DOHH2 (cell line): Measurements from ENCODE around the gene SMAD3.

Source experiments
- H3F3A ChIP-seq: fragments of 200-600 bp; sonication (generic), shearing (Covaris generic); 2 replicates; pipeline ENCODE4 v1.6.0; 2016; ENCODE audit warnings: antibody characterized with exemption, mild to moderate bottlenecking; ENCODE audit not compliant: control insufficient read depth, insufficient read depth
- H3K27ac ChIP-seq: fragments of 200-600 bp; sonication (generic); 2 replicates; pipeline ENCODE4 v1.5.1; 2014; ENCODE audit warnings: low read depth, mild to moderate bottlenecking, low read length, moderate library complexity
- H3K27me3 ChIP-seq: fragments of 200-600 bp; sonication (generic); 2 replicates; pipeline ENCODE4 v1.6.1; 2014; ENCODE audit warnings: mild to moderate bottlenecking, low read length, mixed read lengths; ENCODE audit not compliant: control insufficient read depth
- H3K36me3 ChIP-seq: fragments of 200-600 bp; sonication (generic); 2 replicates; pipeline ENCODE4 v1.6.1; 2014; ENCODE audit warnings: mild to moderate bottlenecking, low read length, moderate library complexity, mixed read lengths; ENCODE audit not compliant: control insufficient read depth
- H3K4me1 ChIP-seq: fragments of 200-600 bp; sonication (generic); 2 replicates; pipeline ENCODE4 v1.6.1; 2014; ENCODE audit warnings: mild to moderate bottlenecking, low read length, mixed read lengths; ENCODE audit not compliant: control insufficient read depth
- H3K4me2 ChIP-seq: fragments of 200-600 bp; sonication (generic); 2 replicates; pipeline ENCODE4 v1.6.0; 2014; ENCODE audit warnings: mild to moderate bottlenecking, low read length, moderate library complexity
- H3K4me3 ChIP-seq: fragments of 200-600 bp; sonication (generic); 2 replicates; pipeline ENCODE4 v1.5.1; 2014; ENCODE audit warnings: mild to moderate bottlenecking, low read length, mixed read lengths
- H3K79me2 ChIP-seq: fragments of 200-600 bp; sonication (generic); 2 replicates; pipeline ENCODE4 v1.6.1; 2014; ENCODE audit warnings: mild to moderate bottlenecking, low read length, mixed read lengths; ENCODE audit not compliant: control insufficient read depth
- H3K9me2 ChIP-seq: fragments of 200-600 bp; sonication (generic); replicated peaks from 2 replicates; pipeline ENCODE4 v1.6.1; 2014; ENCODE audit warnings: mild to moderate bottlenecking, low read length, mixed read lengths; ENCODE audit not compliant: control insufficient read depth
- H3K9me3 ChIP-seq: fragments of 200-600 bp; sonication (generic); 2 replicates; pipeline ENCODE4 v1.6.1; 2014; ENCODE audit warnings: antibody characterized with exemption, low read length, mixed read lengths; ENCODE audit not compliant: control insufficient read depth, insufficient read depth
- H4K20me1 ChIP-seq: fragments of 200-600 bp; sonication (generic); 2 replicates; pipeline ENCODE4 v1.6.0; 2014; ENCODE audit warnings: low read depth, mild to moderate bottlenecking, antibody characterized with exemption, low read length, moderate library complexity; ENCODE audit not compliant: control insufficient read depth, insufficient read depth
- EZH2phosphoT487 ChIP-seq: fragments of 200-600 bp; sonication (generic); IDR thresholded peaks from 2 replicates; pipeline ENCODE4 v1.6.1; 2017; ENCODE audit warnings: borderline replicate concordance, mild to moderate bottlenecking, antibody characterized with exemption, low read length, moderate library complexity, mixed read lengths
- TF ChIP-seq, protein P1 (sequence below): fragments of 200-600 bp; sonication (generic); IDR thresholded peaks from one replicate; pipeline ENCODE4 v1.5.1; 2014; ENCODE audit warnings: antibody characterized with exemption, mild to moderate bottlenecking, low read depth, low read length; ENCODE audit not compliant: poor library complexity, severe bottlenecking

SMAD3 gene

DNA sequence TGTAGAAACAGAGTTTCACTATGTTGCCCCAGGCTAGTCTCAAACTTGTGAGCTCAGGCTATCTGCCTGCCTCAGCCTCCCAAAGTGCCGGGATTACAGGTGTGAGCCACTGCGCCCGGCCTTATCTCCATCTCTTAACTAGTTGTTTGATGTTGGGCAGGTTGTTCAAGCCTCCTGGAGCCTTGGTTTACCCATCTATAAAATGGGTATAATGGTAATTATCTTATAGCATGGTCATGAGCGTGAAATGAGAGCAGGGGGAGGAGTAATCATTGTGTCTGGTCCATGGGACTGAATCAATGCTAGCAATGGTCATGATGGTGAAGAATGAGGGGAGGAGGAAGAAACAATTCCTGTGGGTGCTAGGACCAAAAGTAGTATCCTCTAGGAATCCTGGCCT lies 32.0 kb downstream of the SMAD3 start:
- H3K9me2 ChIP-seq = no peaks in the 10 kb centered on the region
- H3K36me3 ChIP-seq = peaks cover 14% of the 10 kb centered on the region
- H3K9me3 ChIP-seq = no peaks in the 10 kb centered on the region
- H3K4me3 ChIP-seq = no peak overlapping the region
- TF ChIP-seq, protein P1, sequence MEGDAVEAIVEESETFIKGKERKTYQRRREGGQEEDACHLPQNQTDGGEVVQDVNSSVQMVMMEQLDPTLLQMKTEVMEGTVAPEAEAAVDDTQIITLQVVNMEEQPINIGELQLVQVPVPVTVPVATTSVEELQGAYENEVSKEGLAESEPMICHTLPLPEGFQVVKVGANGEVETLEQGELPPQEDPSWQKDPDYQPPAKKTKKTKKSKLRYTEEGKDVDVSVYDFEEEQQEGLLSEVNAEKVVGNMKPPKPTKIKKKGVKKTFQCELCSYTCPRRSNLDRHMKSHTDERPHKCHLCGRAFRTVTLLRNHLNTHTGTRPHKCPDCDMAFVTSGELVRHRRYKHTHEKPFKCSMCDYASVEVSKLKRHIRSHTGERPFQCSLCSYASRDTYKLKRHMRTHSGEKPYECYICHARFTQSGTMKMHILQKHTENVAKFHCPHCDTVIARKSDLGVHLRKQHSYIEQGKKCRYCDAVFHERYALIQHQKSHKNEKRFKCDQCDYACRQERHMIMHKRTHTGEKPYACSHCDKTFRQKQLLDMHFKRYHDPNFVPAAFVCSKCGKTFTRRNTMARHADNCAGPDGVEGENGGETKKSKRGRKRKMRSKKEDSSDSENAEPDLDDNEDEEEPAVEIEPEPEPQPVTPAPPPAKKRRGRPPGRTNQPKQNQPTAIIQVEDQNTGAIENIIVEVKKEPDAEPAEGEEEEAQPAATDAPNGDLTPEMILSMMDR = no peak
- no peak for TF ChIP-seq EZH2phosphoT487
- no peak overlapping the region for H3K27ac ChIP-seq
- H3K4me1 ChIP-seq = peaks cover 89% of the 10 kb centered on the region
- no peaks in the 10 kb centered on the region; the same call in 1 of the 2 replicates for H4K20me1 ChIP-seq
- H3K27me3 ChIP-seq = no peaks in the 10 kb centered on the region
- 0 out of 2 replicates have a peak, but pooled peaks cover 2% of the 10 kb centered on the region for H3F3A ChIP-seq
- no peak overlapping the region for H3K4me2 ChIP-seq
- H3K79me2 ChIP-seq = peaks cover 64% of the 10 kb centered on the region

DNA sequence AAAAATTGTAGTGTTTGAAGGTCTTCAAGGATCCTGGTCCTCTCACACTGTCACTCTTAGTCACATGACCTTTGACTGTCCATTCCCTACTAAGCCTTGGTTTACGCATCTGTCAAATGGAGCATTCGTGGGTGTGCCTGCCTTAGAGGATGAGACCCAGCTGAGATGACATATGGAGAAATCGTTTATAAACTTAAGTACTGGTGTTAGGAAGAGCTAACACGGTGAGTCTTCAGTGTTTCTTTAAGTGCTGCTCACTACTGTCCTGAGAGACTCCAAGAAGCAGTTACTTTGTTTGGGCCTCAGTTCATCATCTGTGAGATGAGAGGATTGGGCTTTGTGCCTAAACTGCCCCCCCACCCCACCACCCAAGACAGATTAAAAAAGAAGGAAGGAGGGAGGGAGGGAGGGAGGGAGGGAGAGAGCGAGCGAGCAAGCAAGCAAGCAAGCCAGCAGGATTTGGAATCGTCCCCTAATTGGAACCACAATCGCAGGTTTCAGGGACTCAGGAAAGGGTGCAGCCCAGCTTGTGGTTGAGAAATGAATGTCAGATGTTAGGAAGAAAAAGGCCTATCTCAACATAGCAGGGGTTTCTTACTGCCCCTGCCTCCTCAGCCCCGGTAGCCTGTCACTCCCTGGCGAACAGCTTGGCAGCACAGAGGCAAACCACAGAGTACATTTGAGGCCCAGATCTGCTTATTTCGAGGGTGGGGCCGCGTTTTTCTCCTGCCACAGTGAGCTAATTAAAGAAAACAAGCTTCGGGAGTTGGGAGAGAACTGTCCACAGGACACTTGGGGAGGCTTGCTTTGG lies 32.7 kb downstream of the SMAD3 start:
- Histone ChIP-seq H3K9me2 (no peaks in the 10 kb centered on the region), H3K4me1 (peaks cover 89% of the 10 kb centered on the region), H3K79me2 (peaks cover 64% of the 10 kb centered on the region), H3K9me3 (no peaks in the 10 kb centered on the region), H3F3A (0 out of 2 replicates have a peak, but pooled peaks cover 2% of the 10 kb centered on the region), H3K4me2 (peak overlapping the region; percentile 12; the same call in 1 of the 2 replicates), H3K27me3 (no peaks in the 10 kb centered on the region), H3K36me3 (peaks cover 12% of the 10 kb centered on the region), H3K4me3 (no peak overlapping the region), H4K20me1 (no peaks in the 10 kb centered on the region; the same call in 1 of the 2 replicates), H3K27ac (no peak overlapping the region)
- no peak for TF ChIP-seq EZH2phosphoT487
- TF ChIP-seq, protein P1 = no peak

DNA sequence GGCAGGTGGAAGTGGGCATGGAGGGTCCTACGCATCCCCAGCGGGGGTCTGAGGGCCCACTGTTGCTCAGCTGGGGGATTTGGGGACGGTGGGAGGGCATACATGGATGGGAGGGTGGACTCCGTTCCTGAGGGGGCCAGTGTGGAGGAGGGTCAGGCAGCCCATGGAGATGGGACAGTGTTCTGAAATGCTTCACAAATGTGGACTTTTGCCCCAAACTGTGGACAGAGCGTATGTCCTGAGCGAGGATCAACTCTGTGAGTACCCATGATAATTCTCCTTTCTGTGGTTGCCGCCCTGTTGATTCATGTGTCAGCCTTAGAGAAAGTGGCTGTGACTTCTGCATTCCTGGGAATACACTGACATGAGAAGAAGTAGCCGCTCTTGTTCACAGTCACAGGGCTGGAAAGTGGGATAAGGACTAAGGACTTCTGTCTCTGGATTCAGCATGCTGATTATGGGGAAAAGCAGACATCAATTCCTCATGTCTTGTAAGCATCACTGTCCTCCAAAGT lies 33.4 kb downstream of the SMAD3 start:
- no peaks in the 10 kb centered on the region for H3K9me2 ChIP-seq
- TF ChIP-seq, protein P1 = no peak
- TF ChIP-seq EZH2phosphoT487 = no peak
- no peak overlapping the region for H3K4me3 ChIP-seq
- peak overlapping the region; percentile 12; the same call in 1 of the 2 replicates for H3K4me2 ChIP-seq
- peaks cover 8% of the 10 kb centered on the region for H3K36me3 ChIP-seq
- peaks cover 89% of the 10 kb centered on the region for H3K4me1 ChIP-seq
- peaks cover 63% of the 10 kb centered on the region for H3K79me2 ChIP-seq
- no peaks in the 10 kb centered on the region for H3K9me3 ChIP-seq
- no peak overlapping the region for H3K27ac ChIP-seq
- 0 out of 2 replicates have a peak, but pooled peaks cover 2% of the 10 kb centered on the region for H3F3A ChIP-seq
- H4K20me1 ChIP-seq = no peaks in the 10 kb centered on the region; the same call in 1 of the 2 replicates
- H3K27me3 ChIP-seq = no peaks in the 10 kb centered on the region
